Choroid plexus epithelial cell (primary cell): ENCODE results near the gene BLACAT1.
"Not testable (repeated sequence)": the region's sequence is repeated elsewhere in the genome, so short reads cannot be mapped to it uniquely, and the experiment has no call there.

Experiments used
- DNase-seq: peaks from one replicate; pipeline ENCODE4 v3.0.0-alpha.2; 2010; ENCODE audit warnings: low read depth
- H3K4me3 ChIP-seq: 2 replicates; pipeline ENCODE4 v1.5.1; 2011; ENCODE audit warnings: low read depth, mild to moderate bottlenecking, control low read depth, low read length, moderate library complexity
- CTCF ChIP-seq: conservative IDR thresholded peaks from 2 replicates; pipeline ENCODE4 v1.5.1; 2011; ENCODE audit warnings: low read depth, mild to moderate bottlenecking, control low read depth, inconsistent platforms, low read length, moderate library complexity

Gene BLACAT1

GRCh38 chr1:205416322-205416721 is 39.5 kb downstream of the BLACAT1 start:
- no peak for DNase-seq
- H3K4me3 ChIP-seq, result no peak overlapping the region
- no peak for TF ChIP-seq CTCF

- H3K4me3 ChIP-seq, result no peak overlapping the region
- TF ChIP-seq CTCF, result no peak
Measured at GRCh38 chr1:205410581-205411298, 45.1 kb downstream of the BLACAT1 start.

GRCh38 chr1:205407970-205408369 is 47.9 kb downstream of the BLACAT1 start:
- no peak overlapping the region for H3K4me3 ChIP-seq
- DNase-seq, result no peak
- TF ChIP-seq CTCF, result no peak

More at GRCh38 chr1:205410581-205411298, 45.1 kb downstream of the BLACAT1 start:
- DNase-seq, result no peak

GRCh38 chr1:205406252-205406651 is 49.6 kb downstream of the BLACAT1 start:
- not testable (repeated sequence) for H3K4me3 ChIP-seq, DNase-seq
